ENCODE results near the gene WDR93. TPM values are rescaled to one million over a fixed set of nuclear protein-coding genes. Genes with fewer than 3 reads are reported as not detected.

WDR93 gene
- total RNA-seq, 1 experiment from 2014 or later = not detected

DNA sequence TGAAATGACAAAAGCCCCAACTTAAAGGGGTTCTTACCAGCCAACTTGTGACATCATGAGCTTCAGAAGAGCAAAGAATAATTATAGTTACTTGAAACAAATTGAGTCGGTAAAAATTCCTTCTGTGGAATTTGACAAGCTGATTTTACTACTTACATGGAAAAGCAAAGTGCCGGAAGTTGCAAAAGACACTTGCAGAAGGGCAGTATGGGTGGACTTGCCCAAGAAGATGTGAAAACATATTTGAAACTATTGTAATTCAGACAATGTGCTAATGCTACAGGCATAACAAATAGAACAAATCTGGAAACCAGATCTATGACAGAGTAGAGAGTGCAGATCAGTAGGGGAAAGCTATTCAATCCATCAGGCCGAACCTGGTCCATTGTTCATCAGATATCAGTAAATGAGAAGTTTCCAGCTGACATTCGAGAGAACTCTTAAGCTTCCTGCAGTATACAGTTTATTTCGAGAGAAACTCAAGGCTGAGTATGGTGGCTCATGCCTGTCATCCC, 32.9 kb upstream of the WDR93 start (continued):
- TF ChIP-seq, protein P1, sequence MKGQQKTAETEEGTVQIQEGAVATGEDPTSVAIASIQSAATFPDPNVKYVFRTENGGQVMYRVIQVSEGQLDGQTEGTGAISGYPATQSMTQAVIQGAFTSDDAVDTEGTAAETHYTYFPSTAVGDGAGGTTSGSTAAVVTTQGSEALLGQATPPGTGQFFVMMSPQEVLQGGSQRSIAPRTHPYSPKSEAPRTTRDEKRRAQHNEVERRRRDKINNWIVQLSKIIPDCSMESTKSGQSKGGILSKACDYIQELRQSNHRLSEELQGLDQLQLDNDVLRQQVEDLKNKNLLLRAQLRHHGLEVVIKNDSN (CRISPR knock-in tag; IDR thresholded peaks at IDR 0.05) = no peak

DNA sequence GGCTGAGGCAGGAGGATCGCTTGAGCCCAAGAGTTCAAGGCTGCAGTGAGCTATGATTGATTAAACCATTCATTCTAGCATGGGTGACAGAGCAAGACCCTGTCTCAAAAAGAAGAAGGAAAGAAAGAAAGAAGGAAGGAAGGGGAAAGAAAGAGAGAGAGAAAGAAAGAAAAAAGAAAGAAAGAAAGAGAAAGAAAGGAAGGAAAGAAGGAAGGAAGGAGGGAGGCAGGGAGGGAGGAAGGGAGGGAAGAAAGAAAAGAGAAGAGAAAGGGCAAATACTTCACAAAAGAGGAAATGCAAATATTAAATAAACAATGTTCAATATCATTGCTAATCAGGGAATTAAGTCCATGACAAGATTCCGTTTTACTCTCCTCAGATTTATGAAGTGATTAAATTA, 31.3 kb upstream of the WDR93 start:
- DNase-seq (ENCODE audit: low spot score) (no peak), ATAC-seq (no peak)
- H3K27me3 Mint-ChIP-seq (ENCODE audit: low read depth) = peaks cover 34% of the 10 kb centered on the region
- no peak overlapping the region for H3K4me3 Mint-ChIP-seq
- H3K9me3 Mint-ChIP-seq = peaks cover 4% of the 10 kb centered on the region
- CTCF ChIA-PET = interaction anchor here (2.2 kb wide), 1 partner anchor 13 kb away, joined by 7 read pairs; no protein-coding TSS in a partner anchor
- H3K36me3 Mint-ChIP-seq = no peaks in the 10 kb centered on the region
- peaks cover 8% of the 10 kb centered on the region for H3K4me1 Mint-ChIP-seq
- POLR2A ChIA-PET = no interaction called here
- TF ChIP-seq, protein P1 (CRISPR knock-in tag; IDR thresholded peaks at IDR 0.05) = no peak
- TF ChIP-seq, protein P2, sequence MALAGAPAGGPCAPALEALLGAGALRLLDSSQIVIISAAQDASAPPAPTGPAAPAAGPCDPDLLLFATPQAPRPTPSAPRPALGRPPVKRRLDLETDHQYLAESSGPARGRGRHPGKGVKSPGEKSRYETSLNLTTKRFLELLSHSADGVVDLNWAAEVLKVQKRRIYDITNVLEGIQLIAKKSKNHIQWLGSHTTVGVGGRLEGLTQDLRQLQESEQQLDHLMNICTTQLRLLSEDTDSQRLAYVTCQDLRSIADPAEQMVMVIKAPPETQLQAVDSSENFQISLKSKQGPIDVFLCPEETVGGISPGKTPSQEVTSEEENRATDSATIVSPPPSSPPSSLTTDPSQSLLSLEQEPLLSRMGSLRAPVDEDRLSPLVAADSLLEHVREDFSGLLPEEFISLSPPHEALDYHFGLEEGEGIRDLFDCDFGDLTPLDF (CRISPR knock-in tag; IDR thresholded peaks at IDR 0.05) = no peak
- TF ChIP-seq RORB (CRISPR knock-in tag; IDR thresholded peaks at IDR 0.05) = no peak
- no peak for TF ChIP-seq CBFB (CRISPR knock-in tag; IDR thresholded peaks at IDR 0.05; ENCODE audit: low read depth)
- TF ChIP-seq, protein P3, sequence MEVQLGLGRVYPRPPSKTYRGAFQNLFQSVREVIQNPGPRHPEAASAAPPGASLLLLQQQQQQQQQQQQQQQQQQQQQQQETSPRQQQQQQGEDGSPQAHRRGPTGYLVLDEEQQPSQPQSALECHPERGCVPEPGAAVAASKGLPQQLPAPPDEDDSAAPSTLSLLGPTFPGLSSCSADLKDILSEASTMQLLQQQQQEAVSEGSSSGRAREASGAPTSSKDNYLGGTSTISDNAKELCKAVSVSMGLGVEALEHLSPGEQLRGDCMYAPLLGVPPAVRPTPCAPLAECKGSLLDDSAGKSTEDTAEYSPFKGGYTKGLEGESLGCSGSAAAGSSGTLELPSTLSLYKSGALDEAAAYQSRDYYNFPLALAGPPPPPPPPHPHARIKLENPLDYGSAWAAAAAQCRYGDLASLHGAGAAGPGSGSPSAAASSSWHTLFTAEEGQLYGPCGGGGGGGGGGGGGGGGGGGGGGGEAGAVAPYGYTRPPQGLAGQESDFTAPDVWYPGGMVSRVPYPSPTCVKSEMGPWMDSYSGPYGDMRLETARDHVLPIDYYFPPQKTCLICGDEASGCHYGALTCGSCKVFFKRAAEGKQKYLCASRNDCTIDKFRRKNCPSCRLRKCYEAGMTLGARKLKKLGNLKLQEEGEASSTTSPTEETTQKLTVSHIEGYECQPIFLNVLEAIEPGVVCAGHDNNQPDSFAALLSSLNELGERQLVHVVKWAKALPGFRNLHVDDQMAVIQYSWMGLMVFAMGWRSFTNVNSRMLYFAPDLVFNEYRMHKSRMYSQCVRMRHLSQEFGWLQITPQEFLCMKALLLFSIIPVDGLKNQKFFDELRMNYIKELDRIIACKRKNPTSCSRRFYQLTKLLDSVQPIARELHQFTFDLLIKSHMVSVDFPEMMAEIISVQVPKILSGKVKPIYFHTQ (CRISPR knock-in tag; IDR thresholded peaks at IDR 0.05) = no peak
- H3K27ac Mint-ChIP-seq = no peak overlapping the region

DNA sequence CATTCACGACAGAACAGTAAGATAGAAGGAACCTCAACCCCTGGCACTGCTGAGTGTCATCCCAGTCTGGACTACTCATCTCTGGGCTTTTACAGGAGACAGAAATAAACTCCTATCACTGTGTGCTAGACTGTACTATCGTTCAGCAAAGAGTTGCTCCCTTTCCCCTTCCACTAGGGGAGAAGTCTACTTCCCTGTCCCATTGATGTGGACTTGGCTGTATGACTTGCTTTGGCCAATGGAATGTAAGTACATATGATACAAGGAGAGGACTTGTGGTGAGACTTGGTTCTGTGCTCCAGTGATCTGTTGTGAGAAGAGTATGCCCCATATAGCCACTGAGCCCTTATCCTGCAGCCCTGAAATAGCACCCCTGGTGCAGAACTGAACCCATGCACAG, 30.1 kb upstream of the WDR93 start:
- no peak for ATAC-seq
- ChIA-PET POLR2A (no interaction called here), CTCF (interaction anchor here (0.9 to 5.0 kb wide), 2 partner anchors 12 to 13 kb away, joined by 3 to 33 read pairs; no protein-coding TSS in a partner anchor)
- no peaks in the 10 kb centered on the region for H3K36me3 Mint-ChIP-seq
- peaks cover 40% of the 10 kb centered on the region for H3K27me3 Mint-ChIP-seq (ENCODE audit: low read depth)
- no peak overlapping the region for H3K4me3 Mint-ChIP-seq
- TF ChIP-seq NFATC4 (CRISPR knock-in tag; IDR thresholded peaks at IDR 0.05) (no peak), FOXJ3 (CRISPR knock-in tag; IDR thresholded peaks at IDR 0.05; ENCODE audit: borderline replicate concordance) (no peak), NFYB (CRISPR knock-in tag; conservative IDR thresholded peaks at IDR 0.05; ENCODE audit: low read depth) (no peak), OVOL2 (CRISPR knock-in tag; IDR thresholded peaks at IDR 0.05; ENCODE audit: borderline replicate concordance) (no peak), JAZF1 (CRISPR knock-in tag; IDR thresholded peaks at IDR 0.05) (no peak), FOXK1 (CRISPR knock-in tag; IDR thresholded peaks at IDR 0.05) (no peak), ZNF317 (CRISPR knock-in tag; IDR thresholded peaks at IDR 0.05; ENCODE audit: borderline replicate concordance, low read depth) (no peak), ZBTB21 (CRISPR knock-in tag; IDR thresholded peaks at IDR 0.05; ENCODE audit: borderline replicate concordance) (no peak)
- TF ChIP-seq, protein P4, sequence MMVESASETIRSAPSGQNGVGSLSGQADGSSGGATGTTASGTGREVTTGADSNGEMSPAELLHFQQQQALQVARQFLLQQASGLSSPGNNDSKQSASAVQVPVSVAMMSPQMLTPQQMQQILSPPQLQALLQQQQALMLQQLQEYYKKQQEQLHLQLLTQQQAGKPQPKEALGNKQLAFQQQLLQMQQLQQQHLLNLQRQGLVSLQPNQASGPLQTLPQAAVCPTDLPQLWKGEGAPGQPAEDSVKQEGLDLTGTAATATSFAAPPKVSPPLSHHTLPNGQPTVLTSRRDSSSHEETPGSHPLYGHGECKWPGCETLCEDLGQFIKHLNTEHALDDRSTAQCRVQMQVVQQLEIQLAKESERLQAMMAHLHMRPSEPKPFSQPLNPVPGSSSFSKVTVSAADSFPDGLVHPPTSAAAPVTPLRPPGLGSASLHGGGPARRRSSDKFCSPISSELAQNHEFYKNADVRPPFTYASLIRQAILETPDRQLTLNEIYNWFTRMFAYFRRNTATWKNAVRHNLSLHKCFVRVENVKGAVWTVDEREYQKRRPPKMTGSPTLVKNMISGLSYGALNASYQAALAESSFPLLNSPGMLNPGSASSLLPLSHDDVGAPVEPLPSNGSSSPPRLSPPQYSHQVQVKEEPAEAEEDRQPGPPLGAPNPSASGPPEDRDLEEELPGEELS (CRISPR knock-in tag; IDR thresholded peaks at IDR 0.05) = no peak
- TF ChIP-seq, protein P5, sequence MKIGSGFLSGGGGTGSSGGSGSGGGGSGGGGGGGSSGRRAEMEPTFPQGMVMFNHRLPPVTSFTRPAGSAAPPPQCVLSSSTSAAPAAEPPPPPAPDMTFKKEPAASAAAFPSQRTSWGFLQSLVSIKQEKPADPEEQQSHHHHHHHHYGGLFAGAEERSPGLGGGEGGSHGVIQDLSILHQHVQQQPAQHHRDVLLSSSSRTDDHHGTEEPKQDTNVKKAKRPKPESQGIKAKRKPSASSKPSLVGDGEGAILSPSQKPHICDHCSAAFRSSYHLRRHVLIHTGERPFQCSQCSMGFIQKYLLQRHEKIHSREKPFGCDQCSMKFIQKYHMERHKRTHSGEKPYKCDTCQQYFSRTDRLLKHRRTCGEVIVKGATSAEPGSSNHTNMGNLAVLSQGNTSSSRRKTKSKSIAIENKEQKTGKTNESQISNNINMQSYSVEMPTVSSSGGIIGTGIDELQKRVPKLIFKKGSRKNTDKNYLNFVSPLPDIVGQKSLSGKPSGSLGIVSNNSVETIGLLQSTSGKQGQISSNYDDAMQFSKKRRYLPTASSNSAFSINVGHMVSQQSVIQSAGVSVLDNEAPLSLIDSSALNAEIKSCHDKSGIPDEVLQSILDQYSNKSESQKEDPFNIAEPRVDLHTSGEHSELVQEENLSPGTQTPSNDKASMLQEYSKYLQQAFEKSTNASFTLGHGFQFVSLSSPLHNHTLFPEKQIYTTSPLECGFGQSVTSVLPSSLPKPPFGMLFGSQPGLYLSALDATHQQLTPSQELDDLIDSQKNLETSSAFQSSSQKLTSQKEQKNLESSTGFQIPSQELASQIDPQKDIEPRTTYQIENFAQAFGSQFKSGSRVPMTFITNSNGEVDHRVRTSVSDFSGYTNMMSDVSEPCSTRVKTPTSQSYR (CRISPR knock-in tag; IDR thresholded peaks at IDR 0.05) = no peak
- peaks cover 4% of the 10 kb centered on the region for H3K9me3 Mint-ChIP-seq
- H3K4me1 Mint-ChIP-seq = peaks cover 10% of the 10 kb centered on the region
- no peak for DNase-seq (ENCODE audit: low spot score)
- no peak overlapping the region for H3K27ac Mint-ChIP-seq

All from WTC11 (cell line).